HCT116 (cell line): ENCODE data around the gene PRPF18. TPM values are rescaled to one million over a fixed set of nuclear protein-coding genes. Genes with fewer than 3 reads are reported as not detected.
A peak's percentile ranks its signal among the peaks of the same experiment; 100 is the strongest.

ENCODE experiments used
- ATAC-seq: fragments of 200-7000 bp; cut with Tn5 transposase; 2 replicates; pipeline ENCODE4 v1.9.1; 2020; ENCODE audit warnings: mild to moderate bottlenecking, moderate library complexity
- BruUV-seq: library from RNA; stranded (reverse); fragments of 400-500 nt; replicated peaks from 2 replicates; lab custom pipeline; 2021; lab: Mats Ljungman, UMichigan
- CTCF ChIA-PET: fragments of 300-600 bp; sonication (Branson Sonifier 250); formaldehyde crosslinking; loops from one replicate; lab custom pipeline; 2021; ENCODE audit warnings: antibody characterized with exemption; lab: Charles Lee
- POLR2A ChIA-PET: fragments of 300-600, 350-600 bp; sonication (Branson Sonifier 250); formaldehyde crosslinking; loops from one replicate; lab custom pipeline; 2021; ENCODE audit warnings: antibody characterized with exemption; lab: Charles Lee
- RAD21 ChIA-PET, 2 experiments: fragments of 300-600 bp; sonication (Branson Sonifier 250); formaldehyde crosslinking; loops; one replicate each; lab custom pipeline; 2023; ENCODE audit warnings: low total read pairs in 2 of 2; ENCODE audit not compliant: uncharacterized antibody in 2 of 2, unreplicated experiment in 2 of 2, low non-redundant PET in 1 of 2; lab: Charles Lee
- DNase-seq: peaks from one replicate; pipeline ENCODE4 v3.0.0-alpha.2; 2010; ENCODE audit warnings: low read depth, low spot score
- H2AFZ ChIP-seq: fragments of 200-600 bp; shearing (Covaris generic), sonication (generic); 2 replicates; pipeline ENCODE4 v1.6.1; 2017; ENCODE audit warnings: low read depth, mixed run types, mixed read lengths, antibody characterized with exemption, low read length; ENCODE audit not compliant: poor library complexity, severe bottlenecking
- H3K27ac ChIP-seq: 2 replicates; pipeline ENCODE4 v1.5.1; 2012; ENCODE audit warnings: low read depth, low read length
- H3K27me3 ChIP-seq: fragments of 200-600 bp; sonication (generic); 2 replicates; pipeline ENCODE4 v1.6.1; 2016; ENCODE audit warnings: mixed run types, low read length, mixed read lengths; ENCODE audit not compliant: insufficient read depth
- H3K36me3 ChIP-seq, 2 experiments: fragments of 200-500 bp in 1 of 2; fragments of 200-600 bp in 1 of 2; sonication (Bioruptor generic) in 1 of 2; sonication (generic) in 1 of 2; 2 replicates each; pipeline versions ENCODE4 v1.5.1 to v1.6.1; 2014 to 2016; ENCODE audit warnings: low read length in 2 of 2, inconsistent platforms in 1 of 2, mixed read lengths in 1 of 2, mixed run types in 1 of 2; ENCODE audit not compliant: insufficient read depth in 2 of 2, control insufficient read depth in 1 of 2
- H3K4me1 ChIP-seq, 2 experiments: fragments of 200-600 bp in 1 of 2; sonication (generic) in 1 of 2; 2 replicates each; pipeline versions ENCODE4 v1.5.1 to v1.6.1; 2012 to 2017; ENCODE audit warnings: low read length in 2 of 2, inconsistent platforms in 1 of 2, mild to moderate bottlenecking in 1 of 2, mixed read lengths in 1 of 2, mixed run types in 1 of 2, moderate library complexity in 1 of 2; ENCODE audit not compliant: insufficient read depth in 2 of 2, control insufficient read depth in 1 of 2
- H3K4me2 ChIP-seq: fragments of 200-600 bp; sonication (generic); 2 replicates; pipeline ENCODE4 v1.6.1; 2017; ENCODE audit warnings: mixed run types, low read length, mixed read lengths
- H3K4me3 ChIP-seq, 2 experiments: fragments of 200-600 bp in 1 of 2; sonication (generic) in 1 of 2; replicated peaks in 1 of 2; 2 replicates each; pipeline ENCODE4 v1.5.1; 2011 to 2016; ENCODE audit warnings: low read length in 2 of 2, control low read depth in 1 of 2, low read depth in 1 of 2, mild to moderate bottlenecking in 1 of 2, mixed read lengths in 1 of 2, mixed run types in 1 of 2
- H3K79me2 ChIP-seq: fragments of 200-600 bp; sonication (generic); 2 replicates; pipeline ENCODE4 v1.6.1; 2017; ENCODE audit warnings: mild to moderate bottlenecking, mixed run types, low read length, moderate library complexity, mixed read lengths; ENCODE audit not compliant: insufficient read depth
- H3K9ac ChIP-seq: fragments of 200-600 bp; sonication (generic); 2 replicates; pipeline ENCODE4 v1.6.1; 2016; ENCODE audit warnings: low read length, mixed read lengths
- H3K9me2 ChIP-seq: fragments of 200-600 bp; sonication (generic), shearing (Covaris generic); 2 replicates; pipeline ENCODE4 v1.6.1; 2017; ENCODE audit warnings: mixed run types, mild to moderate bottlenecking, moderate library complexity; ENCODE audit not compliant: insufficient read depth
- H3K9me3 ChIP-seq, 2 experiments: fragments of 200-500 bp in 1 of 2; fragments of 200-600 bp in 1 of 2; sonication (Bioruptor generic) in 1 of 2; sonication (generic) in 1 of 2; 2 replicates each; pipeline ENCODE4 v1.6.1; 2014 to 2017; ENCODE audit warnings: low read length in 2 of 2, mixed read lengths in 2 of 2, inconsistent platforms in 1 of 2, low read depth in 1 of 2, mild to moderate bottlenecking in 1 of 2, mixed run types in 1 of 2, moderate library complexity in 1 of 2; ENCODE audit not compliant: control insufficient read depth in 1 of 2, insufficient read depth in 1 of 2
- H4K20me1 ChIP-seq: fragments of 200-600 bp; sonication (generic), shearing (Covaris generic); 2 replicates; pipeline ENCODE4 v1.6.1; 2017; ENCODE audit warnings: mixed run types, mild to moderate bottlenecking, moderate library complexity; ENCODE audit not compliant: insufficient read depth
- ATF3 ChIP-seq: IDR thresholded peaks from 2 replicates; pipeline ENCODE4 v1.6.1; 2012
- EGR1 ChIP-seq: IDR thresholded peaks from 2 replicates; pipeline ENCODE4 v1.6.1; 2012; ENCODE audit warnings: low read depth
- EZH2phosphoT487 ChIP-seq: fragments of 200-600 bp; IDR thresholded peaks from 2 replicates; pipeline ENCODE4 v1.6.1; 2018; ENCODE audit warnings: antibody characterized with exemption, borderline replicate concordance
- FOSL1 ChIP-seq: IDR thresholded peaks from 2 replicates; pipeline ENCODE4 v1.6.1; 2012; ENCODE audit warnings: low read depth
- JUND ChIP-seq: IDR thresholded peaks from 2 replicates; pipeline ENCODE4 v1.6.1; 2012
- POLR2A ChIP-seq: IDR thresholded peaks from 2 replicates; pipeline ENCODE4 v1.7.0; 2011; ENCODE audit warnings: borderline replicate concordance; ENCODE audit not compliant: insufficient read depth, insufficient read length; ENCODE audit errors: extremely low read depth
- POLR2AphosphoS5 ChIP-seq: IDR thresholded peaks from 2 replicates; pipeline ENCODE4 v1.6.1; 2011; ENCODE audit warnings: mild to moderate bottlenecking, low read depth, low read length, moderate library complexity
- SIN3A ChIP-seq: IDR thresholded peaks from 2 replicates; pipeline ENCODE4 v1.6.1; 2012; ENCODE audit warnings: low read depth
- SP1 ChIP-seq: IDR thresholded peaks from 2 replicates; pipeline ENCODE4 v1.6.1; 2012; ENCODE audit warnings: low read depth
- TCF7L2 ChIP-seq: IDR thresholded peaks from 2 replicates; pipeline ENCODE4 v1.7.0; 2011; ENCODE audit warnings: borderline replicate concordance, inconsistent platforms; ENCODE audit not compliant: insufficient read depth, insufficient read length; ENCODE audit errors: extremely low read depth
- YY1 ChIP-seq: IDR thresholded peaks from 2 replicates; pipeline ENCODE4 v1.6.1; 2011; ENCODE audit warnings: low read length, low read depth, moderate library complexity, mild to moderate bottlenecking; ENCODE audit not compliant: insufficient replicate concordance; ENCODE audit errors: extremely low read depth
- ZFX ChIP-seq: fragments of 450-650 bp; IDR thresholded peaks from 2 replicates; pipeline ENCODE4 v1.6.1; 2017
- ZNF274 ChIP-seq: fragments of 200-500 bp; sonication (Bioruptor generic); IDR thresholded peaks from 2 replicates; pipeline ENCODE4 v1.6.1; 2014; ENCODE audit warnings: mild to moderate bottlenecking, low read depth, low read length, inconsistent platforms
- intact Hi-C: fragments of 100-400 bp; cut with micrococcal nuclease; formaldehyde crosslinking; loops from 2 replicates; pipeline ENCODE4 v1.10.0; 2022
- total RNA-seq: library from RNA; stranded (reverse); gene quantifications from one replicate; pipeline ENCODE4 v1.2.1, GENCODE V29; 2021; ENCODE audit not compliant: unreplicated experiment
- TF ChIP-seq, protein P1 (sequence below): IDR thresholded peaks from 2 replicates; pipeline ENCODE4 v1.6.1; 2011; ENCODE audit warnings: mild to moderate bottlenecking, low read length, moderate library complexity; ENCODE audit not compliant: insufficient replicate concordance; ENCODE audit errors: extremely low read depth
- TF ChIP-seq, protein P2 (sequence below): IDR thresholded peaks from 2 replicates; pipeline ENCODE4 v1.6.1; 2012

Gene PRPF18
- total RNA-seq, 1 experiment from 2014 or later, result 16.2 TPM

DNA sequence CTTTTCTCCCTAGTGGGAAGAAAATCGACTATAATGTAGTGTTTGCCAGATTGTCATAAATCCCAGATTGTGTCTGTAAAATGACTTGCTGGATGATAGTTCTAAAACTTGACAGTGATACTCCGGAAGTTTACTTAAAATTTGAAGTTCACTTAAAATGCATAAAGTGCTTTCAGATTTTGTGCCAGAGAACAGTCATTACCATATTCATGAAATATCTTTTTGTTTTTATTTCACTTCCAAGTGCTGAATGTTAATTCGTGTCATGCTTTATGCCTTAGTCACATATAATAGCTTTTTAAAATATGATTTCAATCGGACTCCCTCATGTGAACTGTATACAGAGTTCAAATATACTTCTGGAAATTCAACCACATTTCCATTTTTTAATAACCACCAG lies 30.4 kb downstream of the PRPF18 start:
- no peaks in the 10 kb centered on the region for H3K9me3 ChIP-seq
- intact Hi-C loops, result no loop called here
- no peak overlapping the region for H3K9ac ChIP-seq
- H3K27me3 ChIP-seq, result no peaks in the 10 kb centered on the region
- no peaks in the 10 kb centered on the region for H3K79me2 ChIP-seq
- TF ChIP-seq JUND, result no peak
- no peak for TF ChIP-seq ZNF274
- no peak for TF ChIP-seq POLR2AphosphoS5
- no peak for TF ChIP-seq FOSL1
- TF ChIP-seq POLR2A, result no peak
- TF ChIP-seq, protein P1, sequence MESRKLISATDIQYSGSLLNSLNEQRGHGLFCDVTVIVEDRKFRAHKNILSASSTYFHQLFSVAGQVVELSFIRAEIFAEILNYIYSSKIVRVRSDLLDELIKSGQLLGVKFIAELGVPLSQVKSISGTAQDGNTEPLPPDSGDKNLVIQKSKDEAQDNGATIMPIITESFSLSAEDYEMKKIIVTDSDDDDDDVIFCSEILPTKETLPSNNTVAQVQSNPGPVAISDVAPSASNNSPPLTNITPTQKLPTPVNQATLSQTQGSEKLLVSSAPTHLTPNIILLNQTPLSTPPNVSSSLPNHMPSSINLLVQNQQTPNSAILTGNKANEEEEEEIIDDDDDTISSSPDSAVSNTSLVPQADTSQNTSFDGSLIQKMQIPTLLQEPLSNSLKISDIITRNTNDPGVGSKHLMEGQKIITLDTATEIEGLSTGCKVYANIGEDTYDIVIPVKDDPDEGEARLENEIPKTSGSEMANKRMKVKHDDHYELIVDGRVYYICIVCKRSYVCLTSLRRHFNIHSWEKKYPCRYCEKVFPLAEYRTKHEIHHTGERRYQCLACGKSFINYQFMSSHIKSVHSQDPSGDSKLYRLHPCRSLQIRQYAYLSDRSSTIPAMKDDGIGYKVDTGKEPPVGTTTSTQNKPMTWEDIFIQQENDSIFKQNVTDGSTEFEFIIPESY, result no peak
- no peak for TF ChIP-seq ZFX
- TF ChIP-seq ATF3, result no peak
- TF ChIP-seq EZH2phosphoT487, result no peak
- no peak for TF ChIP-seq SP1
- no peak for TF ChIP-seq YY1
- TF ChIP-seq EGR1, result no peak
- TF ChIP-seq, protein P2, sequence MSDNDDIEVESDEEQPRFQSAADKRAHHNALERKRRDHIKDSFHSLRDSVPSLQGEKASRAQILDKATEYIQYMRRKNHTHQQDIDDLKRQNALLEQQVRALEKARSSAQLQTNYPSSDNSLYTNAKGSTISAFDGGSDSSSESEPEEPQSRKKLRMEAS, result no peak
- no peak for TF ChIP-seq TCF7L2
- TF ChIP-seq SIN3A, result no peak
- ATAC-seq (no peak), DNase-seq (no peak)
- peaks cover 6 to 8% of the 10 kb centered on the region in 2 experiments; a peak in 2 of 4 replicates for H3K36me3 ChIP-seq
- H3K27ac ChIP-seq, result no peak overlapping the region
- no peaks in the 10 kb centered on the region for H3K9me2 ChIP-seq
- no peak overlapping the region for H2AFZ ChIP-seq
- BruUV-seq, result TSS peak; percentile 7
- ChIA-PET RAD21 (no interaction called here), CTCF (no interaction called here), POLR2A (no interaction called here)
- H4K20me1 ChIP-seq, result no peaks in the 10 kb centered on the region
- H3K4me3 ChIP-seq, result no peak overlapping the region
- no peak overlapping the region for H3K4me2 ChIP-seq
- no peaks in the 10 kb centered on the region for H3K4me1 ChIP-seq
